ENCODE data around the gene MCMBP. TPM values are rescaled to one million over a fixed set of nuclear protein-coding genes. Genes with fewer than 3 reads are reported as not detected.

The MCMBP gene
- total RNA-seq, 2 experiments from 2014 or later, result 53.8 to 77.5 TPM

- Histone ChIP-seq H3K9me3 (ENCODE audit: low read length) (peaks cover 11% of the 10 kb centered on the region; the same call in 1 of the 2 replicates), H3K9me2 (ENCODE audit: insufficient read depth, low read length) (no peaks in the 10 kb centered on the region), H2AFZ (ENCODE audit: low read length) (no peak overlapping the region), H3K4me3 (ENCODE audit: low read depth, low read length, poor library complexity, severe bottlenecking) (no peak overlapping the region), H3K4me1 (ENCODE audit: insufficient read depth, low read length, poor library complexity, severe bottlenecking) (peaks cover 35% of the 10 kb centered on the region), H3K36me3 (ENCODE audit: insufficient read depth, low read length) (peaks cover 67% of the 10 kb centered on the region), H3K4me2 (ENCODE audit: low read length) (peak overlapping the region; percentile 7; the same call in 1 of the 2 replicates), H4K20me1 (ENCODE audit: insufficient read depth, low read length) (peaks cover 35% of the 10 kb centered on the region), H3K27ac (ENCODE audit: low read depth, low read length, poor library complexity, severe bottlenecking) (no peak overlapping the region), H3K79me2 (ENCODE audit: insufficient read depth, low read depth, low read length) (peaks cover 74% of the 10 kb centered on the region)
- ChIA-PET POLR2A (interaction anchor here (0.6 to 2.8 kb wide), 11 partner anchors 8 to 1070 kb away, joined by 3 to 11 read pairs (median 3); partner anchors contain the start of genes INPP5F and MCMBP), CTCF (ENCODE audit: unreplicated experiment) (interaction anchor here (1.6 kb wide), 1 partner anchor 12 kb away, joined by 7 read pairs; no protein-coding TSS in a partner anchor)
- DNase-seq (ENCODE audit: low spot score), result peak; percentile 63
- BruUV-seq (replicated peaks), result no TSS peak
- intact Hi-C loops (cut with micrococcal nuclease; ENCODE audit: unreplicated experiment), result loop anchor here (1.0 to 10.0 kb wide), 3 partner anchors 109 to 255 kb away; no protein-coding TSS in a partner anchor
- TF ChIP-seq EZH2phosphoT487 (IDR thresholded peaks at IDR 0.05; ENCODE audit: borderline replicate concordance, low read depth, low read length) (no peak), CTCF (conservative IDR thresholded peaks at IDR 0.05; ENCODE audit: low read length) (peak; percentile 95)
These were observed 13.0 kb downstream of the MCMBP start for GRCh38 chr10:119859420-119860258.

- no TSS peak for BruUV-seq (replicated peaks)
- Histone ChIP-seq H3K4me1 (ENCODE audit: insufficient read depth, low read length, poor library complexity, severe bottlenecking) (peaks cover 29% of the 10 kb centered on the region), H3K36me3 (ENCODE audit: insufficient read depth, low read length) (peaks cover 67% of the 10 kb centered on the region), H2AFZ (ENCODE audit: low read length) (no peak overlapping the region), H3K9me3 (ENCODE audit: low read length) (no peaks in the 10 kb centered on the region), H4K20me1 (ENCODE audit: insufficient read depth, low read length) (peaks cover 35% of the 10 kb centered on the region), H3K4me2 (ENCODE audit: low read length) (no peak overlapping the region), H3K27ac (ENCODE audit: low read depth, low read length, poor library complexity, severe bottlenecking) (no peak overlapping the region), H3K79me2 (ENCODE audit: insufficient read depth, low read depth, low read length) (peaks cover 58% of the 10 kb centered on the region), H3K9me2 (ENCODE audit: insufficient read depth, low read length) (no peaks in the 10 kb centered on the region), H3K4me3 (ENCODE audit: low read depth, low read length, poor library complexity, severe bottlenecking) (no peak overlapping the region)
- POLR2A ChIA-PET, result interaction anchor here (0.6 to 0.9 kb wide), 2 partner anchors 9 to 29 kb away, joined by 3 to 4 read pairs; no protein-coding TSS in a partner anchor
- TF ChIP-seq CTCF (conservative IDR thresholded peaks at IDR 0.05; ENCODE audit: low read length) (no peak), EZH2phosphoT487 (IDR thresholded peaks at IDR 0.05; ENCODE audit: borderline replicate concordance, low read depth, low read length) (no peak)
- intact Hi-C loops (cut with micrococcal nuclease; ENCODE audit: unreplicated experiment), result loop anchor here (10.0 kb wide), 1 partner anchor 253 kb away; no protein-coding TSS in a partner anchor
- CTCF ChIA-PET (ENCODE audit: unreplicated experiment), result no interaction called here
- no peak for DNase-seq (ENCODE audit: low spot score)
These were observed 14.6 kb downstream of the MCMBP start for GRCh38 chr10:119858063-119858462.
